Endothelial cell of umbilical vein (primary cell): ENCODE results near the gene ZNF664. TPM values are rescaled to one million over a fixed set of nuclear protein-coding genes. Genes with fewer than 3 reads are reported as not detected.

Source experiments
- BruUV-seq: library from RNA; stranded (reverse); fragments of 400-500 nt; replicated peaks from 2 replicates; lab custom pipeline; 2021; lab: Mats Ljungman, UMichigan
- CTCF ChIA-PET: fragments of 300-600, 350-600 bp; sonication (Branson Sonifier 250); formaldehyde crosslinking; loops from one replicate; lab custom pipeline; 2021; ENCODE audit warnings: antibody characterized with exemption, inconsistent platforms; lab: Charles Lee
- POLR2A ChIA-PET: fragments of 300-600, 350-600 bp; sonication (Branson Sonifier 250); formaldehyde crosslinking; loops from one replicate; lab custom pipeline; 2021; ENCODE audit warnings: antibody characterized with exemption, inconsistent platforms; lab: Charles Lee
- DNase-seq: peaks from one replicate; pipeline ENCODE4 v3.0.0-alpha.2; 2011; ENCODE audit warnings: low read depth, low spot score
- FAIRE-seq: peaks from 2 replicates; lab custom pipeline; 2011; peaks lifted over from hg19 to GRCh38; lab: Jason Lieb, UNC
- H2AFZ ChIP-seq: 2 replicates; pipeline ENCODE4 v1.6.0; 2012; ENCODE audit warnings: low read depth, low read length, control low read depth, inconsistent platforms
- H3K27ac ChIP-seq: 2 replicates; pipeline ENCODE4 v1.5.1; 2011; ENCODE audit warnings: low read depth, mild to moderate bottlenecking, control low read depth, low read length, moderate library complexity; ENCODE audit not compliant: insufficient read depth
- H3K27me3 ChIP-seq, 2 experiments: 2 replicates each; pipeline versions ENCODE4 v1.6.0 to v1.6.1; 2011; ENCODE audit warnings: low read length in 2 of 2, mixed read lengths in 1 of 2; ENCODE audit not compliant: control insufficient read depth in 2 of 2, insufficient read depth in 2 of 2
- H3K36me3 ChIP-seq, 2 experiments: 2 replicates in 1 of 2; 3 replicates in 1 of 2; pipeline ENCODE4 v1.5.1; 2011; ENCODE audit warnings: low read length in 2 of 2, mild to moderate bottlenecking in 1 of 2, moderate library complexity in 1 of 2; ENCODE audit not compliant: control insufficient read depth in 2 of 2, insufficient read depth in 2 of 2; ENCODE audit errors: extremely low read depth in 1 of 2
- H3K4me1 ChIP-seq: 3 replicates; pipeline ENCODE4 v1.5.1; 2011; ENCODE audit warnings: mild to moderate bottlenecking, low read length; ENCODE audit not compliant: control insufficient read depth, insufficient read depth; ENCODE audit errors: extremely low read depth
- H3K4me2 ChIP-seq: 2 replicates; pipeline ENCODE4 v1.6.1; 2011; ENCODE audit warnings: low read length, control low read depth, mixed read lengths; ENCODE audit not compliant: insufficient read depth
- H3K4me3 ChIP-seq, 3 experiments: fragments of 200-600 bp in 1 of 3; sonication (generic), shearing (Covaris generic) in 1 of 3; replicated peaks in 1 of 3; 2 replicates each; pipeline ENCODE4 v1.5.1; 2011 to 2016; ENCODE audit warnings: control low read depth in 3 of 3, low read length in 3 of 3, mild to moderate bottlenecking in 2 of 3, inconsistent platforms in 1 of 3, low read depth in 1 of 3, moderate library complexity in 1 of 3; ENCODE audit not compliant: insufficient read depth in 1 of 3
- H3K79me2 ChIP-seq: 2 replicates; pipeline ENCODE4 v1.6.0; 2012; ENCODE audit warnings: low read length, inconsistent platforms; ENCODE audit not compliant: control insufficient read depth, insufficient read depth
- H3K9ac ChIP-seq: replicated peaks from 2 replicates; pipeline ENCODE3; 2011; ENCODE audit warnings: low read length, control low read depth; ENCODE audit not compliant: insufficient read depth; ENCODE audit errors: extremely low read depth
- H3K9me1 ChIP-seq: replicated peaks from 3 replicates; pipeline ENCODE4 v1.6.0; 2011; ENCODE audit warnings: mild to moderate bottlenecking, low read length; ENCODE audit not compliant: control insufficient read depth, insufficient read depth; ENCODE audit errors: extremely low read depth
- H3K9me3 ChIP-seq: replicated peaks from 2 replicates; pipeline ENCODE4 v1.5.1; 2012; ENCODE audit warnings: low read length, inconsistent platforms; ENCODE audit not compliant: control insufficient read depth, insufficient read depth
- H4K20me1 ChIP-seq: replicated peaks from 2 replicates; pipeline ENCODE3; 2011; ENCODE audit warnings: mild to moderate bottlenecking, low read length; ENCODE audit not compliant: control insufficient read depth, insufficient read depth; ENCODE audit errors: extremely low read depth
- EZH2 ChIP-seq: IDR thresholded peaks from 2 replicates; pipeline ENCODE4 v1.6.1; 2012; ENCODE audit warnings: borderline replicate concordance, low read depth, mild to moderate bottlenecking, moderate library complexity, low read length, inconsistent platforms; ENCODE audit not compliant: severe bottlenecking
- FOS ChIP-seq: IDR thresholded peaks from 2 replicates; pipeline ENCODE4 v1.6.1; 2011; ENCODE audit warnings: mild to moderate bottlenecking, low read length, moderate library complexity, borderline replicate concordance; ENCODE audit not compliant: insufficient read depth
- GATA2 ChIP-seq: IDR thresholded peaks from 2 replicates; pipeline ENCODE4 v1.7.0; 2011; ENCODE audit warnings: low read depth, mild to moderate bottlenecking, moderate library complexity, mixed read lengths, low read length; ENCODE audit not compliant: insufficient read length, insufficient read depth
- JUN ChIP-seq: IDR thresholded peaks from 2 replicates; pipeline ENCODE4 v1.6.1; 2011; ENCODE audit warnings: borderline replicate concordance, low read depth; ENCODE audit not compliant: insufficient read length, insufficient read depth
- MAX ChIP-seq: IDR thresholded peaks from 2 replicates; pipeline ENCODE4 v1.6.1; 2011; ENCODE audit not compliant: insufficient read depth, insufficient read length
- MYC ChIP-seq: IDR thresholded peaks from one replicate; pipeline ENCODE4 v1.6.1; 2011; ENCODE audit warnings: mild to moderate bottlenecking, low read depth, low read length
- POLR2A ChIP-seq: IDR thresholded peaks from 2 replicates; pipeline ENCODE4 v1.6.1; 2012; ENCODE audit warnings: low read depth, mild to moderate bottlenecking, control low read depth, low read length
- dilution Hi-C: fragments of 300-500 bp; cut with MboI; formaldehyde crosslinking; loops from one replicate; pipeline ENCODE4 v1.15.0; 2019; ENCODE audit warnings: low sequenced_read_pairs; ENCODE audit not compliant: extremely low pct_ligation_motif_present
- intact Hi-C: fragments of 100-400 bp; cut with micrococcal nuclease; formaldehyde crosslinking; loops from one replicate; pipeline ENCODE4 v1.10.0; 2022
- polyA plus RNA-seq, 4 experiments: library from polyadenylated mRNA; depleted of rRNA in 3 of 4; stranded (reverse) in 3 of 4; unstranded in 1 of 4; fragments of >200 nt; gene quantifications; 2 replicates each; pipeline versions ENCODE4 v1.2.1 to v1.2.3, GENCODE V29; 2011 to 2012; ENCODE audit warnings: missing spikeins in 1 of 4
- total RNA-seq: library from RNA; stranded (reverse); gene quantifications from 2 replicates; pipeline ENCODE4 v1.2.3, GENCODE V29; 2021

ZNF664 gene
- total and polyA plus RNA-seq, 2 donors (not counting 3 experiments of a cell fraction or from before 2014, with no cell fraction given): 29.8 to 71.3 TPM

DNA sequence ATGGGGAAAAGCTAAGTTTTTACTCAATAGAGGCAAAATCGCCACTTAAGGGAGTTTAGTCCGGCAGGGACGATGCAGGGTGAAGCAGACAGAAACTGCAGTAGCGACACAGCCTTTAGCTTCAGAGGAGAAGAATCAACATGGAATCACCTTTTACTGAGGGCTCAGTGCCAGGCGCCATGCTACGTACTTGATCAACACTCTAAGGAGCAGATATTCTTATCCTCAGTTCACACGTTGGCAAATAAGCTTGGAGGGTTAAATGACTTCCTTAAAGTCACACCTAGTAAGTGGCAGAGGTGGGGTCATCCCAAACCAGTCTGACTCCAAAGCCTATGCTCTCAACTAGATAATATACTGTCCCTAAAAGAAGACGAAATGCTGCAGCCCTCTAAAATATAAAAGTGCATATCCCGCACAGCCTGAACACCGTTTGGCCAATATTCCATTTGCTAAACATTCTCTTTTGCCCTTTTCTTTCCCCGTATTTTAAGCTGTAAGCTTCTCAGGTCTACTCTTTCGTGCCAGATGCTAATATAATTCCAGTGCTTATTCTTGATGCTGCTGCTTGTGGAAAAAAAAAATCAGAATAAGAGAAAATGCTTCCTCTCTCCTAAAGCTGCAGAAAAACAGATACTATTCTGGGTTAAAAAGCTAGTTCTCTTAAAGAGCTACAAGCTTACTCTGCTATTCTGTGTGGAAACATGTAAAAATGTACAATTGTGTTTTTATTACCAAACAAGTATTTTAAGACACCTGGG lies 11.2 kb upstream of the ZNF664 start:
- no peaks in the 10 kb centered on the region for H3K27me3 ChIP-seq
- H2AFZ ChIP-seq: no peak overlapping the region
- H3K9ac ChIP-seq: no peak overlapping the region
- no peak overlapping the region for H3K27ac ChIP-seq
- FAIRE-seq (no peak), DNase-seq (no peak)
- CTCF ChIA-PET: interaction anchor here (0.5 to 1.5 kb wide), 4 partner anchors 10 to 92 kb away, joined by 3 to 5 read pairs (median 3); no protein-coding TSS in a partner anchor
- no peaks in the 10 kb centered on the region for H3K79me2 ChIP-seq
- TF ChIP-seq MYC (no peak), EZH2 (no peak), MAX (no peak), JUN (no peak), GATA2 (no peak), FOS (no peak)
- H3K36me3 ChIP-seq: peaks cover 0 to 2% of the 10 kb centered on the region in 2 experiments
- intact Hi-C loops: no loop called here
- dilution Hi-C loops: no loop called here
- BruUV-seq: no TSS peak
- no peak overlapping the region for H3K4me2 ChIP-seq
- no peaks in the 10 kb centered on the region for H3K9me1 ChIP-seq
- no peaks in the 10 kb centered on the region for H3K9me3 ChIP-seq
- no peaks in the 10 kb centered on the region for H3K4me1 ChIP-seq
- H4K20me1 ChIP-seq: no peaks in the 10 kb centered on the region
- POLR2A ChIA-PET: no interaction called here
- H3K4me3 ChIP-seq: no peak overlapping the region

DNA sequence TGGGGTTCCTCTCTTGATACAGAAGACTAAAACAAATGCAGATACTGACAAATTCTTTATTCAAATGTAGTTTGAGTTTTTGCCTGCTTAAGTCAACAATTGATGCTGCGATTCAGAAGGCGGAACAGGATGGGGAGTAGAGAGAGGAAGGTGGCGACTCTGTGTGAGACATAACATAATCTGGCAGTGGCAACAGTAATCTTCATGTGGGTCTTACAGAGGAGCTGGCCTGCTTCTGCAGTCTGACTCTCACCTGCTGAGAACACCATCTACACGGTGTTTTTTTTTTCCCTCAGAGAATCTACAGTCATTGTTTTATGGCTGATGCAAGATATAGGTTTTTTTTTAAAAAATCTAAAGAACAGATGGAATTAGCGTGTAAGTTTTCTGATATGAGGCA lies 10.5 kb upstream of the ZNF664 start:
- TF ChIP-seq JUN: no peak
- TF ChIP-seq GATA2: no peak
- TF ChIP-seq POLR2A: no peak
- dilution Hi-C loops: no loop called here
- no TSS peak for BruUV-seq
- Histone ChIP-seq H3K4me2 (no peak overlapping the region), H4K20me1 (no peaks in the 10 kb centered on the region), H3K36me3 (peaks cover 0 to 2% of the 10 kb centered on the region in 2 experiments), H3K4me3 (no peak overlapping the region), H3K9me1 (no peaks in the 10 kb centered on the region), H3K9ac (no peak overlapping the region), H3K79me2 (no peaks in the 10 kb centered on the region), H3K4me1 (no peaks in the 10 kb centered on the region), H3K27ac (no peak overlapping the region), H3K9me3 (no peaks in the 10 kb centered on the region), H3K27me3 (no peaks in the 10 kb centered on the region), H2AFZ (no peak overlapping the region)
- peak; percentile 59 for FAIRE-seq
- no peak for DNase-seq
- CTCF ChIA-PET: interaction anchor here (0.9 to 2.0 kb wide), 5 partner anchors 9 to 91 kb away, joined by 3 to 7 read pairs (median 3); no protein-coding TSS in a partner anchor
- POLR2A ChIA-PET: no interaction called here
- intact Hi-C loops: no loop called here
